Measurements from ENCODE around the gene TXK. TPM values are rescaled to one million over a fixed set of nuclear protein-coding genes. Genes with fewer than 3 reads are reported as not detected.

TXK gene
- total and polyA plus RNA-seq, 3 donors from 2014 or later, result 3.1 to 5.9 (median 3.6) TPM

GRCh38 chr4:48093991-48094416 is 40.0 kb downstream of the TXK start:
- H3K36me3 ChIP-seq (ENCODE audit: low read depth, missing control alignments), result no peaks in the 10 kb centered on the region
- no peak for TF ChIP-seq POLR2A (IDR thresholded peaks at IDR 0.05)
- TF ChIP-seq, protein P1, sequence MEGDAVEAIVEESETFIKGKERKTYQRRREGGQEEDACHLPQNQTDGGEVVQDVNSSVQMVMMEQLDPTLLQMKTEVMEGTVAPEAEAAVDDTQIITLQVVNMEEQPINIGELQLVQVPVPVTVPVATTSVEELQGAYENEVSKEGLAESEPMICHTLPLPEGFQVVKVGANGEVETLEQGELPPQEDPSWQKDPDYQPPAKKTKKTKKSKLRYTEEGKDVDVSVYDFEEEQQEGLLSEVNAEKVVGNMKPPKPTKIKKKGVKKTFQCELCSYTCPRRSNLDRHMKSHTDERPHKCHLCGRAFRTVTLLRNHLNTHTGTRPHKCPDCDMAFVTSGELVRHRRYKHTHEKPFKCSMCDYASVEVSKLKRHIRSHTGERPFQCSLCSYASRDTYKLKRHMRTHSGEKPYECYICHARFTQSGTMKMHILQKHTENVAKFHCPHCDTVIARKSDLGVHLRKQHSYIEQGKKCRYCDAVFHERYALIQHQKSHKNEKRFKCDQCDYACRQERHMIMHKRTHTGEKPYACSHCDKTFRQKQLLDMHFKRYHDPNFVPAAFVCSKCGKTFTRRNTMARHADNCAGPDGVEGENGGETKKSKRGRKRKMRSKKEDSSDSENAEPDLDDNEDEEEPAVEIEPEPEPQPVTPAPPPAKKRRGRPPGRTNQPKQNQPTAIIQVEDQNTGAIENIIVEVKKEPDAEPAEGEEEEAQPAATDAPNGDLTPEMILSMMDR (IDR thresholded peaks at IDR 0.05), result no peak
- H3K27me3 ChIP-seq, result no peaks in the 10 kb centered on the region
- H3K4me3 ChIP-seq, result no peak overlapping the region
- H3K27ac ChIP-seq, result no peak overlapping the region
- H3K4me1 ChIP-seq, result no peaks in the 10 kb centered on the region
- intact Hi-C loops (cut with DNase I; ENCODE audit: low total_unique reads), result no loop called here
- DNase-seq, result no peak
- 41% methylated on average over 3 of the region's 3 CpGs for WGBS, 2 donors
- H3K9me3 ChIP-seq, result no peaks in the 10 kb centered on the region

DNA sequence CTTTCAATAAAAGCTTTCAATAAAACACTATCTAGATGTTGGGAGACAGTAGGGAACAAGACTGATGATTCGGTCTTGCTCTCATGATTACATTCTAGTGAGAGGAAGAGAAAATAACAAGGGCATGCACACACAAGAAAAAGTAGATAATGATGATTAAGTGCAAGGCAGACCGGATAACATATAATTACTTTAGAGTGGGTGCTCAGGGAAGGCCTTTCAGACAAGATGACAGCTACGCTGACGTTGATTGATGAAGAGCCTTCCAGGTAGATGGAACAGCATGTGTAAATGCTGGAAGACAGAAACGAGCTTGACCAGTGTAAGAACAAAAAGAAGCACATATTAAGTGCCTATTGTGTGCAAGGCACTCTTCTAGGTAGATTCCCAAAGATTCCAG is 43.4 kb downstream of the TXK start:
- no peak for DNase-seq
- whole genome bisulfite sequencing, 2 donors, result 72 to 82% methylated on average over 5 of the region's 5 CpGs

GRCh38 chr4:48085821-48086589 is 48.0 kb downstream of the TXK start:
- 66 to 68% methylated on average over 8 of the region's 8 CpGs for WGBS, 2 donors
- intact Hi-C loops (cut with DNase I; ENCODE audit: low total_unique reads), result no loop called here

More for the DNA sequence above, 43.4 kb downstream of the TXK start:
- no peaks in the 10 kb centered on the region for H3K9me3 ChIP-seq
- intact Hi-C loops (cut with DNase I; ENCODE audit: low total_unique reads), result no loop called here
- H3K27ac ChIP-seq, result no peak overlapping the region
- H3K4me3 ChIP-seq, result no peak overlapping the region
- H3K36me3 ChIP-seq (ENCODE audit: low read depth, missing control alignments), result no peaks in the 10 kb centered on the region
- no peaks in the 10 kb centered on the region for H3K4me1 ChIP-seq
- H3K27me3 ChIP-seq, result no peaks in the 10 kb centered on the region
- TF ChIP-seq, protein P1 (IDR thresholded peaks at IDR 0.05), result no peak
- TF ChIP-seq POLR2A (IDR thresholded peaks at IDR 0.05), result no peak

DNA sequence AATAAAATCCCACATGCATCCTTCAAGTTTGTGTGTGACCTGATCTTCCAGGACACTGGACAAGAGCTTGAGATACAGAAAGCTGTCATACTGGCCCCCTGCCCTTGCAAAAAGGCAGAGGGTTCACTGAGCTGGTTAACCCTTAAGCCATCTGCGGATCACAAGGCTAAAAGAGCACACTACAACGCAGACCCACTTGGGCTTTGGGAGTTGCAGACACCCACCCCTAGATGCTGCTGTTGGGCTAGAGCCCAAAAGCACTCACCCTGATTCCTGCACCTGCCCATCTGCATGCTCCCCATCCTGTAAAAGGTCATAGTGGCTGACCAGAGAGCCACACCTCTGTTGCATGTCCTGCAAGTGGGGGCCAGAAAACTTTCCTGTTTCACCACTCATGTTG is 51.1 kb downstream of the TXK start:
- Histone ChIP-seq H3K9me3 (no peaks in the 10 kb centered on the region), H3K27ac (no peak overlapping the region), H3K27me3 (no peaks in the 10 kb centered on the region), H3K36me3 (ENCODE audit: low read depth, missing control alignments) (no peaks in the 10 kb centered on the region), H3K4me1 (no peaks in the 10 kb centered on the region), H3K4me3 (no peak overlapping the region)
- no peak for DNase-seq
- WGBS, 2 donors, result 72% methylated on average over 2 of the region's 2 CpGs
- intact Hi-C loops (cut with DNase I; ENCODE audit: low total_unique reads), result no loop called here
- TF ChIP-seq POLR2A (IDR thresholded peaks at IDR 0.05), result no peak
- TF ChIP-seq, protein P1 (IDR thresholded peaks at IDR 0.05), result no peak

More at GRCh38 chr4:48085821-48086589, 48.0 kb downstream of the TXK start:
- H3K36me3 ChIP-seq (ENCODE audit: low read depth, missing control alignments), result no peaks in the 10 kb centered on the region
- no peaks in the 10 kb centered on the region for H3K4me1 ChIP-seq
- TF ChIP-seq, protein P1 (IDR thresholded peaks at IDR 0.05), result no peak
- TF ChIP-seq POLR2A (IDR thresholded peaks at IDR 0.05), result no peak
- DNase-seq, result no peak
- no peaks in the 10 kb centered on the region for H3K9me3 ChIP-seq
- H3K4me3 ChIP-seq, result no peak overlapping the region
- no peaks in the 10 kb centered on the region for H3K27me3 ChIP-seq
- no peak overlapping the region for H3K27ac ChIP-seq

DNA sequence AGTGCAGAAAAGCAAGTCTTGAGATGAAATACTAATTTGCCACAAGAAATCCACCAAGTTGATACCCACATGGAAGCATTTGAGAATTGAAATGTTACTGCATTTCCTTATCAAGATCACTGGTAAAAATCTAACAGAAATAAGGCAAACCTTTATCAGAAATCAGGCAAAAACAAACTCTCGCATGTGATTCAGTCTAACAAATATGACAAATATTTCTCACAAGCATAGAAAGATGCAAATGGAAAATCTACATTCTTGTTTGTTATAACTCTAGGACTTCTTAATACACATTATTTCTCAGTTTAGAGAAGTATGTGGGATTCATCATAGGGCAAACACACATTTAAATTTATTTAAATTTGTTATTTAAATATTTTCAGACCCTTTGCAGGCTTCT is 52.9 kb downstream of the TXK start:
- H3K9me3 ChIP-seq, result no peaks in the 10 kb centered on the region
- H3K36me3 ChIP-seq (ENCODE audit: low read depth, missing control alignments), result no peaks in the 10 kb centered on the region
- WGBS, 2 donors, result 87 to 91% methylated on average over 1 of the region's 1 CpG
- no peaks in the 10 kb centered on the region for H3K27me3 ChIP-seq
- no peaks in the 10 kb centered on the region for H3K4me1 ChIP-seq
- no peak overlapping the region for H3K4me3 ChIP-seq
- intact Hi-C loops (cut with DNase I; ENCODE audit: low total_unique reads), result no loop called here
- no peak for DNase-seq
- no peak overlapping the region for H3K27ac ChIP-seq
- TF ChIP-seq, protein P1 (IDR thresholded peaks at IDR 0.05), result no peak
- no peak for TF ChIP-seq POLR2A (IDR thresholded peaks at IDR 0.05)
